GM23338 (cell line): ENCODE data around the gene FBXL17. TPM values are rescaled to one million over a fixed set of nuclear protein-coding genes. Genes with fewer than 3 reads are reported as not detected.

ENCODE experiments used
- ATAC-seq: fragments of 200-7000 bp; cut with Tn5 transposase; 3 replicates; pipeline ENCODE4 v1.9.1; 2020
- DNase-seq: peaks from one replicate; pipeline ENCODE4 v3.0.0-alpha.2; 2015; ENCODE audit warnings: low spot score
- H2AFZ ChIP-seq: fragments of 200-600 bp; sonication (generic); 2 replicates; pipeline ENCODE4 v1.8.0; 2016; ENCODE audit warnings: antibody characterized with exemption, mild to moderate bottlenecking, moderate library complexity
- H3F3A ChIP-seq: fragments of 200-600 bp; sonication (generic); replicated peaks from 2 replicates; pipeline ENCODE4 v1.8.0; 2017; ENCODE audit warnings: antibody characterized with exemption, mixed run types, low read depth
- H3K27ac ChIP-seq: fragments of 200-600 bp; sonication (generic); 2 replicates; pipeline ENCODE4 v1.6.1; 2016; ENCODE audit warnings: low read depth
- H3K27me3 ChIP-seq: fragments of 200-600 bp; sonication (generic); 2 replicates; pipeline ENCODE4 v1.8.0; 2016; ENCODE audit warnings: mild to moderate bottlenecking, mixed run types, moderate library complexity; ENCODE audit not compliant: insufficient read depth
- H3K36me3 ChIP-seq: fragments of 200-600 bp; sonication (generic); 2 replicates; pipeline ENCODE4 v1.8.0; 2016; ENCODE audit warnings: mild to moderate bottlenecking; ENCODE audit not compliant: insufficient read depth
- H3K4me1 ChIP-seq: fragments of 200-600 bp; sonication (generic); 2 replicates; pipeline ENCODE4 v1.8.0; 2016; ENCODE audit warnings: mild to moderate bottlenecking, moderate library complexity; ENCODE audit not compliant: insufficient read depth
- H3K4me2 ChIP-seq: fragments of 200-600 bp; sonication (generic); 2 replicates; pipeline ENCODE4 v1.7.1; 2017; ENCODE audit warnings: mixed run types
- H3K4me3 ChIP-seq: fragments of 200-600 bp; sonication (generic); 2 replicates; pipeline ENCODE4 v1.6.1; 2016; ENCODE audit warnings: mixed run types
- H3K79me2 ChIP-seq: fragments of 200-600 bp; sonication (generic); replicated peaks from 2 replicates; pipeline ENCODE4 v1.8.0; 2017; ENCODE audit warnings: mild to moderate bottlenecking; ENCODE audit not compliant: insufficient read depth
- H3K9me2 ChIP-seq: fragments of 200-600 bp; sonication (generic); 2 replicates; pipeline ENCODE4 v1.8.0; 2017; ENCODE audit not compliant: insufficient read depth
- H4K20me1 ChIP-seq: fragments of 200-600 bp; sonication (generic); replicated peaks from 2 replicates; pipeline ENCODE4 v1.8.0; 2017; ENCODE audit warnings: mild to moderate bottlenecking; ENCODE audit not compliant: insufficient read depth
- H3K27ac Mint-ChIP-seq: 2 replicates; pipeline ENCODE4 v1.8.0; 2020; ENCODE audit warnings: inconsistent platforms, mild to moderate bottlenecking, moderate library complexity, mixed read lengths
- H3K27me3 Mint-ChIP-seq: 3 replicates; pipeline ENCODE4 v1.8.0; 2022; ENCODE audit warnings: low read depth, mild to moderate bottlenecking, moderate library complexity, mixed read lengths, inconsistent platforms; ENCODE audit not compliant: insufficient read depth, poor library complexity
- H3K36me3 Mint-ChIP-seq: 3 replicates; pipeline ENCODE4 v1.8.0; 2021; ENCODE audit warnings: low read depth, mild to moderate bottlenecking, inconsistent platforms, moderate library complexity, mixed read lengths
- H3K4me1 Mint-ChIP-seq: 3 replicates; pipeline ENCODE4 v1.8.0; 2020; ENCODE audit warnings: mild to moderate bottlenecking, inconsistent platforms, mixed read lengths
- H3K4me3 Mint-ChIP-seq: 3 replicates; pipeline ENCODE4 v1.8.0; 2021; ENCODE audit warnings: moderate library complexity, mild to moderate bottlenecking, inconsistent platforms, mixed read lengths
- H3K9me3 Mint-ChIP-seq: 3 replicates; pipeline ENCODE4 v1.8.0; 2020; ENCODE audit warnings: moderate library complexity, mild to moderate bottlenecking, inconsistent platforms, mixed read lengths
- CREB1 ChIP-seq: fragments of 250-450 bp; sonication (Bioruptor Pico); IDR thresholded peaks from 2 replicates; pipeline ENCODE4 v1.5.0; 2020; ENCODE audit warnings: low read depth, mild to moderate bottlenecking, moderate library complexity
- EZH2phosphoT487 ChIP-seq: fragments of 200-600 bp; sonication (generic); IDR thresholded peaks from one replicate; pipeline ENCODE4 v1.8.1; 2018; ENCODE audit warnings: antibody characterized with exemption; ENCODE audit not compliant: unreplicated experiment
- JUNB ChIP-seq: IDR thresholded peaks from one replicate; pipeline ENCODE4 v1.6.1; 2016; ENCODE audit warnings: antibody characterized with exemption; ENCODE audit not compliant: unreplicated experiment
- NANOG ChIP-seq: IDR thresholded peaks from 2 replicates; pipeline ENCODE4 v1.6.1; 2016; ENCODE audit warnings: antibody characterized with exemption, borderline replicate concordance
- ZNF114 ChIP-seq: fragments of 250-450 bp; sonication (Bioruptor Pico); IDR thresholded peaks from 2 replicates; pipeline ENCODE4 v1.5.0; 2020; ENCODE audit warnings: mild to moderate bottlenecking, moderate library complexity
- polyA plus RNA-seq: library from polyadenylated mRNA; unstranded; fragments of >200 nt; fragmentation: Nextera tagmentation; extraction: Ambion mirVana; gene quantifications from 2 replicates; pipeline ENCODE4 v1.2.1, GENCODE V29; 2016
- total RNA-seq: library from RNA; depleted of rRNA; stranded (reverse); fragments of >200 nt; shearing (Covaris generic); gene quantifications from 2 replicates; pipeline ENCODE4 v1.2.3, GENCODE V29; 2014
- TF ChIP-seq, protein P1 (sequence below), 2 experiments: fragments of 200-600 bp in 1 of 2; sonication (generic) in 1 of 2; conservative IDR thresholded peaks; 2 replicates each; pipeline versions ENCODE4 v1.5.1 to v1.6.1; 2016 to 2017; ENCODE audit warnings: antibody characterized with exemption in 2 of 2, low read depth in 2 of 2, mild to moderate bottlenecking in 2 of 2, moderate library complexity in 1 of 2
- TF ChIP-seq, protein P2 (sequence below): fragments of 250-450 bp; sonication (Bioruptor Pico); IDR thresholded peaks from 2 replicates; pipeline ENCODE4 v1.5.0; 2020; ENCODE audit warnings: mild to moderate bottlenecking, moderate library complexity
- TF ChIP-seq, protein P3 (sequence below): IDR thresholded peaks from one replicate; pipeline ENCODE4 v1.6.1; 2018; ENCODE audit warnings: antibody characterized with exemption; ENCODE audit not compliant: unreplicated experiment

Gene FBXL17
- total and polyA plus RNA-seq, 2 experiments from 2014 or later, result 2.0 to 2.7 TPM

DNA sequence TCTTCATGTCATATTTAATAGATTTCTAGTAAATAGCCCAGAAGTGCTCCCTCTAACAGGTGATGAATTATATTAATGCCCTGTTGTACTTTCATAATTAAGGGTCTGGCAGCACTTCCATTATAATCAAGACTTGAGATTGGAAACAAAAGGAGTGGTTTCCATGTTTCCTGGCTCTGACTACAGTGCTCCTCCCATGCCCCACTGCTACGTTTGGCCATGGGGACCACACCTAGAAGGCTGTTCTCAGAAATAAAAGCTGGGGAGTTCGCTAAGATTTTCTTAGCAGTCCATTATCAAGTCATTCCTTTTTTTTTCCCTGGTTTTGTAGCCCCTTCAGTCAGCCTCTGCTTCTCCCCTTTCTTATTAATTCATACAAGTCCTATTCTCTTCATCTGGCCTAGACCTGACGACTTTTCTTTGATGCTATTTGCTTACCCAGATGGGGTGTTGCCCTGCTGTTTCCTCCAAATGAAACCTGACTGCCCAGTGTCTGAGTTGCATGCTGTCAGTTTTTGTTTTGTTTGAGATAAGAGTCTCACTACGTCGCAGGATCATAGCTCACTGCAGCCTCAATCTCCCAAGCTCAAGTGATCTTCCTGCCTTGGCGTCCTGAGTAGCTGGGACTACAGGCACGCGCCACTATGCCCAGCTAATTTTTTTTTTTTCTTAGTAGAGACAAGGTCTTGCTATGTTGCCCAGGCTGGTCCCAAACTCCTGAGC lies 399.0 kb downstream of the FBXL17 start:
- Histone ChIP-seq H3K4me1 (peaks cover 5% of the 10 kb centered on the region), H4K20me1 (no peaks in the 10 kb centered on the region), H3K27me3 (no peaks in the 10 kb centered on the region), H3K4me2 (no peak overlapping the region), H3F3A (no peaks in the 10 kb centered on the region), H2AFZ (no peak overlapping the region), H3K9me2 (no peaks in the 10 kb centered on the region), H3K79me2 (no peaks in the 10 kb centered on the region), H3K4me3 (no peak overlapping the region), H3K36me3 (no peaks in the 10 kb centered on the region), H3K27ac (no peak overlapping the region)
- peaks cover 6% of the 10 kb centered on the region; the same call in 2 of the 3 replicates for H3K4me1 Mint-ChIP-seq
- TF ChIP-seq, protein P1, sequence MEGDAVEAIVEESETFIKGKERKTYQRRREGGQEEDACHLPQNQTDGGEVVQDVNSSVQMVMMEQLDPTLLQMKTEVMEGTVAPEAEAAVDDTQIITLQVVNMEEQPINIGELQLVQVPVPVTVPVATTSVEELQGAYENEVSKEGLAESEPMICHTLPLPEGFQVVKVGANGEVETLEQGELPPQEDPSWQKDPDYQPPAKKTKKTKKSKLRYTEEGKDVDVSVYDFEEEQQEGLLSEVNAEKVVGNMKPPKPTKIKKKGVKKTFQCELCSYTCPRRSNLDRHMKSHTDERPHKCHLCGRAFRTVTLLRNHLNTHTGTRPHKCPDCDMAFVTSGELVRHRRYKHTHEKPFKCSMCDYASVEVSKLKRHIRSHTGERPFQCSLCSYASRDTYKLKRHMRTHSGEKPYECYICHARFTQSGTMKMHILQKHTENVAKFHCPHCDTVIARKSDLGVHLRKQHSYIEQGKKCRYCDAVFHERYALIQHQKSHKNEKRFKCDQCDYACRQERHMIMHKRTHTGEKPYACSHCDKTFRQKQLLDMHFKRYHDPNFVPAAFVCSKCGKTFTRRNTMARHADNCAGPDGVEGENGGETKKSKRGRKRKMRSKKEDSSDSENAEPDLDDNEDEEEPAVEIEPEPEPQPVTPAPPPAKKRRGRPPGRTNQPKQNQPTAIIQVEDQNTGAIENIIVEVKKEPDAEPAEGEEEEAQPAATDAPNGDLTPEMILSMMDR (conservative IDR thresholded peaks at IDR 0.05; ENCODE audit: low read depth in 2 of 2), result no peak
- no peak for TF ChIP-seq JUNB
- no peak for TF ChIP-seq EZH2phosphoT487
- TF ChIP-seq ZNF114 (CRISPR knock-in tag), result no peak
- no peak for TF ChIP-seq CREB1 (CRISPR knock-in tag)
- TF ChIP-seq NANOG, result no peak
- TF ChIP-seq, protein P2, sequence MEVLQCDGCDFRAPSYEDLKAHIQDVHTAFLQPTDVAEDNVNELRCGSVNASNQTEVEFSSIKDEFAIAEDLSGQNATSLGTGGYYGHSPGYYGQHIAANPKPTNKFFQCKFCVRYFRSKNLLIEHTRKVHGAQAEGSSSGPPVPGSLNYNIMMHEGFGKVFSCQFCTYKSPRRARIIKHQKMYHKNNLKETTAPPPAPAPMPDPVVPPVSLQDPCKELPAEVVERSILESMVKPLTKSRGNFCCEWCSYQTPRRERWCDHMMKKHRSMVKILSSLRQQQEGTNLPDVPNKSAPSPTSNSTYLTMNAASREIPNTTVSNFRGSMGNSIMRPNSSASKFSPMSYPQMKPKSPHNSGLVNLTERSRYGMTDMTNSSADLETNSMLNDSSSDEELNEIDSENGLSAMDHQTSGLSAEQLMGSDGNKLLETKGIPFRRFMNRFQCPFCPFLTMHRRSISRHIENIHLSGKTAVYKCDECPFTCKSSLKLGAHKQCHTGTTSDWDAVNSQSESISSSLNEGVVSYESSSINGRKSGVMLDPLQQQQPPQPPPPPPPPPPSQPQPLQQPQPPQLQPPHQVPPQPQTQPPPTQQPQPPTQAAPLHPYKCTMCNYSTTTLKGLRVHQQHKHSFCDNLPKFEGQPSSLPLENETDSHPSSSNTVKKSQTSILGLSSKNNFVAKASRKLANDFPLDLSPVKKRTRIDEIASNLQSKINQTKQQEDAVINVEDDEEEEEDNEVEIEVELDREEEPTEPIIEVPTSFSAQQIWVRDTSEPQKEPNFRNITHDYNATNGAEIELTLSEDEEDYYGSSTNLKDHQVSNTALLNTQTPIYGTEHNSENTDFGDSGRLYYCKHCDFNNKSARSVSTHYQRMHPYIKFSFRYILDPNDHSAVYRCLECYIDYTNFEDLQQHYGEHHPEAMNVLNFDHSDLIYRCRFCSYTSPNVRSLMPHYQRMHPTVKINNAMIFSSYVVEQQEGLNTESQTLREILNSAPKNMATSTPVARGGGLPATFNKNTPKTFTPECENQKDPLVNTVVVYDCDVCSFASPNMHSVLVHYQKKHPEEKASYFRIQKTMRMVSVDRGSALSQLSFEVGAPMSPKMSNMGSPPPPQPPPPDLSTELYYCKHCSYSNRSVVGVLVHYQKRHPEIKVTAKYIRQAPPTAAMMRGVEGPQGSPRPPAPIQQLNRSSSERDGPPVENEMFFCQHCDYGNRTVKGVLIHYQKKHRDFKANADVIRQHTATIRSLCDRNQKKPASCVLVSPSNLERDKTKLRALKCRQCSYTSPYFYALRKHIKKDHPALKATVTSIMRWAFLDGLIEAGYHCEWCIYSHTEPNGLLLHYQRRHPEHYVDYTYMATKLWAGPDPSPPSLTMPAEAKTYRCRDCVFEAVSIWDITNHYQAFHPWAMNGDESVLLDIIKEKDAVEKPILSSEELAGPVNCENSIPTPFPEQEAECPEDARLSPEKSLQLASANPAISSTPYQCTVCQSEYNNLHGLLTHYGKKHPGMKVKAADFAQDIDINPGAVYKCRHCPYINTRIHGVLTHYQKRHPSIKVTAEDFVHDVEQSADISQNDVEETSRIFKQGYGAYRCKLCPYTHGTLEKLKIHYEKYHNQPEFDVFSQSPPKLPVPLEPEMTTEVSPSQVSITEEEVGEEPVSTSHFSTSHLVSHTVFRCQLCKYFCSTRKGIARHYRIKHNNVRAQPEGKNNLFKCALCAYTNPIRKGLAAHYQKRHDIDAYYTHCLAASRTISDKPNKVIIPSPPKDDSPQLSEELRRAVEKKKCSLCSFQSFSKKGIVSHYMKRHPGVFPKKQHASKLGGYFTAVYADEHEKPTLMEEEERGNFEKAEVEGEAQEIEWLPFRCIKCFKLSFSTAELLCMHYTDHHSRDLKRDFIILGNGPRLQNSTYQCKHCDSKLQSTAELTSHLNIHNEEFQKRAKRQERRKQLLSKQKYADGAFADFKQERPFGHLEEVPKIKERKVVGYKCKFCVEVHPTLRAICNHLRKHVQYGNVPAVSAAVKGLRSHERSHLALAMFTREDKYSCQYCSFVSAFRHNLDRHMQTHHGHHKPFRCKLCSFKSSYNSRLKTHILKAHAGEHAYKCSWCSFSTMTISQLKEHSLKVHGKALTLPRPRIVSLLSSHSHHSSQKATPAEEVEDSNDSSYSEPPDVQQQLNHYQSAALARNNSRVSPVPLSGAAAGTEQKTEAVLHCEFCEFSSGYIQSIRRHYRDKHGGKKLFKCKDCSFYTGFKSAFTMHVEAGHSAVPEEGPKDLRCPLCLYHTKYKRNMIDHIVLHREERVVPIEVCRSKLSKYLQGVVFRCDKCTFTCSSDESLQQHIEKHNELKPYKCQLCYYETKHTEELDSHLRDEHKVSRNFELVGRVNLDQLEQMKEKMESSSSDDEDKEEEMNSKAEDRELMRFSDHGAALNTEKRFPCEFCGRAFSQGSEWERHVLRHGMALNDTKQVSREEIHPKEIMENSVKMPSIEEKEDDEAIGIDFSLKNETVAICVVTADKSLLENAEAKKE (CRISPR knock-in tag), result no peak
- TF ChIP-seq, protein P3, sequence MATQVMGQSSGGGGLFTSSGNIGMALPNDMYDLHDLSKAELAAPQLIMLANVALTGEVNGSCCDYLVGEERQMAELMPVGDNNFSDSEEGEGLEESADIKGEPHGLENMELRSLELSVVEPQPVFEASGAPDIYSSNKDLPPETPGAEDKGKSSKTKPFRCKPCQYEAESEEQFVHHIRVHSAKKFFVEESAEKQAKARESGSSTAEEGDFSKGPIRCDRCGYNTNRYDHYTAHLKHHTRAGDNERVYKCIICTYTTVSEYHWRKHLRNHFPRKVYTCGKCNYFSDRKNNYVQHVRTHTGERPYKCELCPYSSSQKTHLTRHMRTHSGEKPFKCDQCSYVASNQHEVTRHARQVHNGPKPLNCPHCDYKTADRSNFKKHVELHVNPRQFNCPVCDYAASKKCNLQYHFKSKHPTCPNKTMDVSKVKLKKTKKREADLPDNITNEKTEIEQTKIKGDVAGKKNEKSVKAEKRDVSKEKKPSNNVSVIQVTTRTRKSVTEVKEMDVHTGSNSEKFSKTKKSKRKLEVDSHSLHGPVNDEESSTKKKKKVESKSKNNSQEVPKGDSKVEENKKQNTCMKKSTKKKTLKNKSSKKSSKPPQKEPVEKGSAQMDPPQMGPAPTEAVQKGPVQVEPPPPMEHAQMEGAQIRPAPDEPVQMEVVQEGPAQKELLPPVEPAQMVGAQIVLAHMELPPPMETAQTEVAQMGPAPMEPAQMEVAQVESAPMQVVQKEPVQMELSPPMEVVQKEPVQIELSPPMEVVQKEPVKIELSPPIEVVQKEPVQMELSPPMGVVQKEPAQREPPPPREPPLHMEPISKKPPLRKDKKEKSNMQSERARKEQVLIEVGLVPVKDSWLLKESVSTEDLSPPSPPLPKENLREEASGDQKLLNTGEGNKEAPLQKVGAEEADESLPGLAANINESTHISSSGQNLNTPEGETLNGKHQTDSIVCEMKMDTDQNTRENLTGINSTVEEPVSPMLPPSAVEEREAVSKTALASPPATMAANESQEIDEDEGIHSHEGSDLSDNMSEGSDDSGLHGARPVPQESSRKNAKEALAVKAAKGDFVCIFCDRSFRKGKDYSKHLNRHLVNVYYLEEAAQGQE, result no peak
- H3K4me3 Mint-ChIP-seq, result no peak overlapping the region
- ATAC-seq (no peak), DNase-seq (no peak)
- no peaks in the 10 kb centered on the region for H3K9me3 Mint-ChIP-seq
- H3K27me3 Mint-ChIP-seq, result no peaks in the 10 kb centered on the region
- H3K36me3 Mint-ChIP-seq, result no peaks in the 10 kb centered on the region
- H3K27ac Mint-ChIP-seq, result no peak overlapping the region
